ENCODE results near the gene POLG2. TPM values are rescaled to one million over a fixed set of nuclear protein-coding genes. Genes with fewer than 3 reads are reported as not detected.

The POLG2 gene
- total and polyA plus RNA-seq, 2 donors (not counting 3 experiments of a cell fraction or from before 2014, with no cell fraction given): 6.5 to 18.6 TPM

DNA sequence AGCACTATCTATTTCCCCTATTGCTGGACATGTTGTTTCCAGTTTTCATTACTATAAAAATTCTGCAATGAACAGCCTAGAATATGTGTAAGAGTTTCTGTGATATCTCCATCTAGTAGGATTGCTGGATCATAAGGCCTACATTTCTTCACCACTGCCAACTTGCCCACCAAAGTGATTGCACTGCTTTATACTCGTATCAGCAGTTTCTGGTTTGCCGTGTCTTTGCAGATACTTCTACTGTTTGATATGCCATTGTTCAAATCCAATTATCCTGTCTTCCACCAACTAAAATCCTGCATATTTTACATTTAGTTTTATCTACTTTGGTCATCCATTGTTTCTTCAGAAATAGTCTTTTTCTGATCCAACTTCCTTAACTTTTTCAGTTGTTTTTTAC is 31.1 kb upstream of the POLG2 start:
- no peak overlapping the region for H3K27ac ChIP-seq (ENCODE audit: insufficient read depth, low read depth, low read length)
- H3K79me2 ChIP-seq (ENCODE audit: control insufficient read depth, insufficient read depth, low read length): no peaks in the 10 kb centered on the region
- intact Hi-C loops (cut with micrococcal nuclease): no loop called here
- no peak overlapping the region for H3K9ac ChIP-seq (replicated peaks; ENCODE audit: extremely low read depth, insufficient read depth, low read length)
- no peaks in the 10 kb centered on the region for H3K9me1 ChIP-seq (replicated peaks; ENCODE audit: control insufficient read depth, extremely low read depth, insufficient read depth, low read length)
- no peaks in the 10 kb centered on the region for H3K4me1 ChIP-seq (ENCODE audit: control insufficient read depth, extremely low read depth, insufficient read depth, low read length)
- no peaks in the 10 kb centered on the region for H4K20me1 ChIP-seq (replicated peaks; ENCODE audit: control insufficient read depth, extremely low read depth, insufficient read depth, low read length)
- H2AFZ ChIP-seq (ENCODE audit: low read depth, low read length): no peak overlapping the region
- H3K4me2 ChIP-seq (ENCODE audit: insufficient read depth, low read length): no peak overlapping the region
- FAIRE-seq (no peak), DNase-seq (ENCODE audit: low read depth, low spot score) (no peak)
- ChIA-PET CTCF (interaction anchor here (1.5 kb wide), 1 partner anchor 122 kb away, joined by 3 read pairs; no protein-coding TSS in a partner anchor), POLR2A (no interaction called here)
- H3K4me3 ChIP-seq (replicated peaks in 1 of 3; ENCODE audit: insufficient read depth in 1 of 3, low read depth in 1 of 3, low read length in 3 of 3): no peak overlapping the region
- H3K36me3 ChIP-seq (ENCODE audit: control insufficient read depth in 2 of 2, extremely low read depth in 1 of 2, insufficient read depth in 2 of 2, low read length in 2 of 2): peaks cover 32% of the 10 kb centered on the region in 2 experiments
- TF ChIP-seq EZH2 (IDR thresholded peaks at IDR 0.05; ENCODE audit: borderline replicate concordance, low read depth, low read length, severe bottlenecking) (no peak), POLR2A (IDR thresholded peaks at IDR 0.05; ENCODE audit: low read depth, low read length) (no peak), FOS (IDR thresholded peaks at IDR 0.05; ENCODE audit: borderline replicate concordance, insufficient read depth, low read length) (no peak), GATA2 (IDR thresholded peaks at IDR 0.05; ENCODE audit: insufficient read depth, insufficient read length, low read depth, low read length) (no peak), POLR2AphosphoS5 (IDR thresholded peaks at IDR 0.05; ENCODE audit: insufficient read depth, low read depth, low read length) (no peak), JUN (IDR thresholded peaks at IDR 0.05; ENCODE audit: borderline replicate concordance, insufficient read depth, insufficient read length, low read depth) (no peak), MYC (IDR thresholded peaks at IDR 0.05; ENCODE audit: low read depth, low read length) (no peak)
- TF ChIP-seq, protein P1, sequence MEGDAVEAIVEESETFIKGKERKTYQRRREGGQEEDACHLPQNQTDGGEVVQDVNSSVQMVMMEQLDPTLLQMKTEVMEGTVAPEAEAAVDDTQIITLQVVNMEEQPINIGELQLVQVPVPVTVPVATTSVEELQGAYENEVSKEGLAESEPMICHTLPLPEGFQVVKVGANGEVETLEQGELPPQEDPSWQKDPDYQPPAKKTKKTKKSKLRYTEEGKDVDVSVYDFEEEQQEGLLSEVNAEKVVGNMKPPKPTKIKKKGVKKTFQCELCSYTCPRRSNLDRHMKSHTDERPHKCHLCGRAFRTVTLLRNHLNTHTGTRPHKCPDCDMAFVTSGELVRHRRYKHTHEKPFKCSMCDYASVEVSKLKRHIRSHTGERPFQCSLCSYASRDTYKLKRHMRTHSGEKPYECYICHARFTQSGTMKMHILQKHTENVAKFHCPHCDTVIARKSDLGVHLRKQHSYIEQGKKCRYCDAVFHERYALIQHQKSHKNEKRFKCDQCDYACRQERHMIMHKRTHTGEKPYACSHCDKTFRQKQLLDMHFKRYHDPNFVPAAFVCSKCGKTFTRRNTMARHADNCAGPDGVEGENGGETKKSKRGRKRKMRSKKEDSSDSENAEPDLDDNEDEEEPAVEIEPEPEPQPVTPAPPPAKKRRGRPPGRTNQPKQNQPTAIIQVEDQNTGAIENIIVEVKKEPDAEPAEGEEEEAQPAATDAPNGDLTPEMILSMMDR (IDR thresholded peaks at IDR 0.05; ENCODE audit: extremely low read depth in 1 of 2, insufficient read depth in 1 of 2, low read depth in 1 of 2, low read length in 2 of 2): no peak
- TF ChIP-seq, protein P2, sequence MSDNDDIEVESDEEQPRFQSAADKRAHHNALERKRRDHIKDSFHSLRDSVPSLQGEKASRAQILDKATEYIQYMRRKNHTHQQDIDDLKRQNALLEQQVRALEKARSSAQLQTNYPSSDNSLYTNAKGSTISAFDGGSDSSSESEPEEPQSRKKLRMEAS (IDR thresholded peaks at IDR 0.05; ENCODE audit: insufficient read depth, insufficient read length): no peak
- dilution Hi-C loops (cut with MboI; ENCODE audit: extremely low pct_ligation_motif_present, low sequenced_read_pairs): no loop called here
- H3K9me3 ChIP-seq (replicated peaks; ENCODE audit: control insufficient read depth, insufficient read depth, low read length): no peaks in the 10 kb centered on the region
- BruUV-seq (replicated peaks): no TSS peak
- no peaks in the 10 kb centered on the region for H3K27me3 ChIP-seq (ENCODE audit: control insufficient read depth in 2 of 2, insufficient read depth in 2 of 2, low read length in 2 of 2)

All from endothelial cell of umbilical vein (primary cell).